Adrenal gland (tissue), 5 donors: ENCODE data around the gene TOX2.

Source experiments
- POLR2A ChIP-seq, 2 donors: fragments of 450-650 bp; IDR thresholded peaks; one replicate each; pipeline ENCODE4 v1.6.1; 2017; ENCODE audit warnings: antibody characterized with exemption in 2 of 2, mild to moderate bottlenecking in 2 of 2, moderate library complexity in 1 of 2
- TF ChIP-seq, protein P1 (sequence below), 6 experiments: fragments of 450-650 bp in 4 of 6; fragments of 200-600 bp in 2 of 6; sonication (generic) in 1 of 6; IDR thresholded peaks; 1 replicate in 5 of 6; 2 replicates in 1 of 6; pipeline versions ENCODE4 v1.5.1 to v1.8.0; 2016 to 2021; ENCODE audit warnings: antibody characterized with exemption in 6 of 6, mild to moderate bottlenecking in 2 of 6, moderate library complexity in 1 of 6
- donor health status: DM: no; HTN: no; CAD: no.

GRCh38 chr20:44075950-44076232, 161.2 kb downstream of the TOX2 start:
- TF ChIP-seq, protein P1, sequence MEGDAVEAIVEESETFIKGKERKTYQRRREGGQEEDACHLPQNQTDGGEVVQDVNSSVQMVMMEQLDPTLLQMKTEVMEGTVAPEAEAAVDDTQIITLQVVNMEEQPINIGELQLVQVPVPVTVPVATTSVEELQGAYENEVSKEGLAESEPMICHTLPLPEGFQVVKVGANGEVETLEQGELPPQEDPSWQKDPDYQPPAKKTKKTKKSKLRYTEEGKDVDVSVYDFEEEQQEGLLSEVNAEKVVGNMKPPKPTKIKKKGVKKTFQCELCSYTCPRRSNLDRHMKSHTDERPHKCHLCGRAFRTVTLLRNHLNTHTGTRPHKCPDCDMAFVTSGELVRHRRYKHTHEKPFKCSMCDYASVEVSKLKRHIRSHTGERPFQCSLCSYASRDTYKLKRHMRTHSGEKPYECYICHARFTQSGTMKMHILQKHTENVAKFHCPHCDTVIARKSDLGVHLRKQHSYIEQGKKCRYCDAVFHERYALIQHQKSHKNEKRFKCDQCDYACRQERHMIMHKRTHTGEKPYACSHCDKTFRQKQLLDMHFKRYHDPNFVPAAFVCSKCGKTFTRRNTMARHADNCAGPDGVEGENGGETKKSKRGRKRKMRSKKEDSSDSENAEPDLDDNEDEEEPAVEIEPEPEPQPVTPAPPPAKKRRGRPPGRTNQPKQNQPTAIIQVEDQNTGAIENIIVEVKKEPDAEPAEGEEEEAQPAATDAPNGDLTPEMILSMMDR (IDR thresholded peaks at IDR 0.05), result no peak
- no peak for TF ChIP-seq POLR2A (IDR thresholded peaks at IDR 0.05)
